ENCODE results near the gene MRPL49. TPM values are rescaled to one million over a fixed set of nuclear protein-coding genes. Genes with fewer than 3 reads are reported as not detected.

MRPL49 gene
- total RNA-seq, result 100 to 1,000 TPM; 102 to 110 (median 104) TPM

- ATAC-seq (peak; percentile 86 to 87), DNase-seq (peak; percentile 98)
- Mint-ChIP-seq H3K36me3 (ENCODE audit: insufficient read depth) (peaks cover 40% of the 10 kb centered on the region), H3K27me3 (ENCODE audit: low read depth) (no peaks in the 10 kb centered on the region), H3K9me3 (no peaks in the 10 kb centered on the region), H3K4me1 (ENCODE audit: low read depth) (peaks cover 46% of the 10 kb centered on the region), H3K4me3 (peak within 1 kb of the TSS; percentile 100)
Observed at GRCh38 chr11:65121865-65122696, at the start of gene MRPL49, which contains the start of gene FAU. TSS of gene MRPL49 (plus strand) at chr11:65122321. CDS start at chr11:65122347, 26 bp downstream. TSS of gene FAU (minus strand) at chr11:65122134. CDS start at chr11:65121813, 321 bp downstream.

- ATAC-seq, result no peak
- Mint-ChIP-seq H3K4me1 (ENCODE audit: low read depth) (no peaks in the 10 kb centered on the region), H3K4me3 (no peak overlapping the region), H3K27me3 (ENCODE audit: low read depth) (no peaks in the 10 kb centered on the region), H3K36me3 (ENCODE audit: insufficient read depth) (no peaks in the 10 kb centered on the region), H3K9me3 (no peaks in the 10 kb centered on the region)
- DNase-seq, result no peak
Observed at GRCh38 chr11:65072631-65072966, 49.5 kb upstream of the MRPL49 start.

DNA sequence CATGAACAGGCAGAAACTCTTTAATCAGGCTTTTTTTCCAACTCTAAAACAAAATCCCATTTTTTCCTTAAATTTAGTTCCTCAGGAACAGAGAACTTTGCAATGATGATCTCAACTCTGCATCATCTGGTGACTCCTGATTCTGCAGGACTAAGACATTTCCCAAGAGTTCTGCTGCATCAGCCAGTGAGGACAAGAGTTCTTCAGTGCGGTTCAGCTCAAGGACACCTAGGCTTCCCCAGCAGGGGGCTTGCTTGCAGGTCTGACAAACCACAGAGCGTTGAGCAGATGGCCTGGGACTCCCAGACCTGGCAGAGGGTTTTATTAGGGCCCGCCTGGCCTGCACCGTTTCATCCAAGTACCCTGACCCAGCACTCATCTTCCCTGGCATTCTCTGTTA lies 44.7 kb upstream of the MRPL49 start:
- peaks cover 8% of the 10 kb centered on the region for H3K4me1 Mint-ChIP-seq (ENCODE audit: low read depth)
- DNase-seq (no peak), ATAC-seq (no peak)
- no peaks in the 10 kb centered on the region for H3K36me3 Mint-ChIP-seq (ENCODE audit: insufficient read depth)
- no peaks in the 10 kb centered on the region for H3K9me3 Mint-ChIP-seq
- no peak overlapping the region for H3K4me3 Mint-ChIP-seq
- H3K27me3 Mint-ChIP-seq (ENCODE audit: low read depth), result no peaks in the 10 kb centered on the region

- Mint-ChIP-seq H3K4me1 (ENCODE audit: low read depth) (peaks cover 13% of the 10 kb centered on the region), H3K4me3 (no peak overlapping the region), H3K36me3 (ENCODE audit: insufficient read depth) (no peaks in the 10 kb centered on the region), H3K27me3 (ENCODE audit: low read depth) (no peaks in the 10 kb centered on the region), H3K9me3 (no peaks in the 10 kb centered on the region)
- DNase-seq (peak; percentile 67), ATAC-seq (peak; percentile 91 to 93)
Observed at GRCh38 chr11:65078151-65078550, 44.0 kb upstream of the MRPL49 start.

- H3K36me3 Mint-ChIP-seq (ENCODE audit: insufficient read depth), result no peaks in the 10 kb centered on the region
- ATAC-seq (no peak), DNase-seq (no peak)
- peaks cover 16% of the 10 kb centered on the region for H3K4me1 Mint-ChIP-seq (ENCODE audit: low read depth)
- H3K27me3 Mint-ChIP-seq (ENCODE audit: low read depth), result no peaks in the 10 kb centered on the region
- no peak overlapping the region for H3K4me3 Mint-ChIP-seq
- no peaks in the 10 kb centered on the region for H3K9me3 Mint-ChIP-seq
Observed at GRCh38 chr11:65078786-65079342, 43.3 kb upstream of the MRPL49 start.

GRCh38 chr11:65083134-65083833 lies 38.8 kb upstream of the MRPL49 start:
- Mint-ChIP-seq H3K27me3 (ENCODE audit: low read depth) (no peaks in the 10 kb centered on the region), H3K36me3 (ENCODE audit: insufficient read depth) (peaks cover 7% of the 10 kb centered on the region), H3K4me3 (peak overlapping the region; percentile 93), H3K4me1 (ENCODE audit: low read depth) (peaks cover 31% of the 10 kb centered on the region), H3K9me3 (no peaks in the 10 kb centered on the region)
- DNase-seq (no peak), ATAC-seq (peak; percentile 1 to 8)

DNA sequence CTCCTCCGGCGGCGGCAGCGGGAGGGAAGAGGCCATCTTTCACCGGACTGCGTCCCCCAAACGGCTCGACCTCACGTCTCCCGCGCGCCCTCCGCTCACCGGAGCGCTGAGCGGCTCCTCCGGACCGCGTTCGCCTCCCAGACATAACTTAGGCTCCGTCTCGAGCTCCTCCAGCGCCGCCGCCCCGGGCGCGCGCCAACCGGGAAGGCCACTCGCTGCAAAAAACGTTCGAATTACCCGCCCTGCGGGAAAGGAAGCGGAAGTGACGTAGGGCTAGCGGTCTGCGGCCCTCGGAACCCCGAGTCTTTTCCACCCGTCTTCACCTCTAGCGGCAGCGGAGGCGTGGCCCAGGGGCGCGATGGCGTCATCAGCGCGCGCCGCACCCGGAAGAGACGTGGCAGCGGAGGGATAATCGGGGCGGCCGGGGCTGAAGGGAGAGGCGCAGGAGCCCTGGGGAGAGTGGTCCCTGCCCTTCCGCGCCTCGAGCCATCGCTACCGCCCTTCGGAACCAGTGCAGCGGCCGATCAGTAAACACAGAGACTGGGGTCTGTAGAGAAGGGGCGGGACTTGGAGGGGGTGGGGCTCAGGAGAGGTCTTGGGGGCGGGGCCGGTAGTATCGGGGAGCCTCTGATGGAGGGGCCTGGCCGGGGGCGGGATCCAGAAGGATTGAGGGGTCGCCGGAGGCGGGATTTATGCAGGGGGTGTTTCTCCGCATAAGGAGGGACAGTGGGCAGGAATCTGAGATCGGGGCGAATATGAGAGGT lies 38.1 kb upstream of the MRPL49 start, which contains the start of the genes CDCA5 and ZFPL1:
CDCA5 (minus strand) TSS at position 207 of the 764 bp plus-strand sequence; CDS start at position 145, 62 bp downstream.
ZFPL1 (plus strand) TSS at position 389 of the 764 bp plus-strand sequence. CDS start 477 bp downstream, outside the sequence.
- Mint-ChIP-seq H3K4me1 (ENCODE audit: low read depth) (peaks cover 26% of the 10 kb centered on the region), H3K27me3 (ENCODE audit: low read depth) (no peaks in the 10 kb centered on the region), H3K4me3 (peak within 1 kb of the TSS; percentile 93), H3K9me3 (no peaks in the 10 kb centered on the region), H3K36me3 (ENCODE audit: insufficient read depth) (peaks cover 15% of the 10 kb centered on the region)
- DNase-seq (peak; percentile 95), ATAC-seq (peak; percentile 90 to 92)

- peak in 1 of 2 donors; percentile 11 for ATAC-seq
- H3K36me3 Mint-ChIP-seq (ENCODE audit: insufficient read depth), result peaks cover 22% of the 10 kb centered on the region
Observed at GRCh38 chr11:65084598-65085375, 37.3 kb upstream of the MRPL49 start.

DNA sequence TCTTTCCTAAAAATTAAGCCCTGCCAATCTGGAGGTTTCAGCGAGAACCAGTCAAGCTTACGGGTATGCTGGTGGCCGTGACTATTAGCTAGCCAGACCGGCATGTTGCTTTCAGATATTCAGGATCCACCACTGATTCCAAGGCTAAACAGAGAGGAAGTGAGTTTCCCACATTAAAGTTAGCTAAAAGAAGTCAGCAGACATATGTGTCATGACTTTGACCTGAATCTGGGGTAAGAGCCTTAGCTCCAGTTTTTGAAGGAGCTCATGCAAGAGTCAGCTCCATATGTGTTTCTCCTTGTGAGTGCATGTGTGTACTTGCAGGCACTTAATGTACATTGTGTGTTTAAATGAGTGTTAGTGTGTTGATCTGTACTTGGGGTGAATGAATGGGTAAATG lies 36.7 kb upstream of the MRPL49 start:
- peaks cover 22% of the 10 kb centered on the region for H3K36me3 Mint-ChIP-seq (ENCODE audit: insufficient read depth)
- peak overlapping the region; percentile 93 for H3K4me3 Mint-ChIP-seq

More at GRCh38 chr11:65084598-65085375, 37.3 kb upstream of the MRPL49 start:
- Mint-ChIP-seq H3K27me3 (ENCODE audit: low read depth) (no peaks in the 10 kb centered on the region), H3K4me1 (ENCODE audit: low read depth) (peaks cover 26% of the 10 kb centered on the region), H3K4me3 (peak overlapping the region; percentile 93), H3K9me3 (no peaks in the 10 kb centered on the region)
- no peak for DNase-seq

DNA sequence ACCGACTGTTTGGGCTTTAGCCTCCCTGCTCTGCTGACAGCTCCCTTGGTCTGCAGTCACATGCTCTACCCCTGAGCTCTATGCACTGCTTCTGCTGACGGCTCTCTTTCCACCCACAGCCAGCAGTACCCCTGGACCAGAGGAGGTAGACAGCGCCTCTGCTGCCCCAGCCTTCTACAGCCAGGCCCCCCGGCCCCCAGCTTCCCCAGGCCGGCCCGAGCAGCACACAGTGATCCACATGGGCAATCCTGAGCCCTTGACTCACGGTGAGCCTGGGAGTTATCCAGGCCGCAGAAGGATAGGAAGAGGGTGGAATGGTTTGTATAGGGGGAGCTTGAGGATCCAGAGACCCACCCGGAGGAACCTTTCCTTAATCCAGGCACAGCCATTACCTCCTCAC lies 35.3 kb upstream of the MRPL49 start:
- no peak for ATAC-seq
- H3K36me3 Mint-ChIP-seq (ENCODE audit: insufficient read depth), result peaks cover 22% of the 10 kb centered on the region

More for the DNA sequence above, 36.7 kb upstream of the MRPL49 start:
- Mint-ChIP-seq H3K27me3 (ENCODE audit: low read depth) (no peaks in the 10 kb centered on the region), H3K4me1 (ENCODE audit: low read depth) (peaks cover 26% of the 10 kb centered on the region), H3K9me3 (no peaks in the 10 kb centered on the region)
- DNase-seq, result no peak
- no peak for ATAC-seq

GRCh38 chr11:65087216-65087615 lies 34.9 kb upstream of the MRPL49 start:
- H3K27me3 Mint-ChIP-seq (ENCODE audit: low read depth), result no peaks in the 10 kb centered on the region
- ATAC-seq, result no peak
- no peak overlapping the region for H3K4me3 Mint-ChIP-seq
- H3K9me3 Mint-ChIP-seq, result no peaks in the 10 kb centered on the region
- peaks cover 22% of the 10 kb centered on the region for H3K36me3 Mint-ChIP-seq (ENCODE audit: insufficient read depth)
- peaks cover 26% of the 10 kb centered on the region for H3K4me1 Mint-ChIP-seq (ENCODE audit: low read depth)
- no peak for DNase-seq

More for the DNA sequence above, 35.3 kb upstream of the MRPL49 start:
- DNase-seq, result no peak
- Mint-ChIP-seq H3K27me3 (ENCODE audit: low read depth) (no peaks in the 10 kb centered on the region), H3K9me3 (no peaks in the 10 kb centered on the region), H3K4me3 (no peak overlapping the region), H3K4me1 (ENCODE audit: low read depth) (peaks cover 26% of the 10 kb centered on the region)

GRCh38 chr11:65087827-65088226 lies 34.3 kb upstream of the MRPL49 start:
- peaks cover 22% of the 10 kb centered on the region for H3K36me3 Mint-ChIP-seq (ENCODE audit: insufficient read depth)
- no peaks in the 10 kb centered on the region for H3K9me3 Mint-ChIP-seq
- no peak overlapping the region for H3K4me3 Mint-ChIP-seq
- no peaks in the 10 kb centered on the region for H3K27me3 Mint-ChIP-seq (ENCODE audit: low read depth)
- peaks cover 24% of the 10 kb centered on the region for H3K4me1 Mint-ChIP-seq (ENCODE audit: low read depth)
- no peak for ATAC-seq
- no peak for DNase-seq

GRCh38 chr11:65089621-65090020 lies 32.5 kb upstream of the MRPL49 start:
- H3K4me1 Mint-ChIP-seq (ENCODE audit: low read depth), result peaks cover 13% of the 10 kb centered on the region
- ATAC-seq, result no peak
- peaks cover 22% of the 10 kb centered on the region for H3K36me3 Mint-ChIP-seq (ENCODE audit: insufficient read depth)
- DNase-seq, result no peak
- no peak overlapping the region for H3K4me3 Mint-ChIP-seq
- no peaks in the 10 kb centered on the region for H3K27me3 Mint-ChIP-seq (ENCODE audit: low read depth)
- H3K9me3 Mint-ChIP-seq, result no peaks in the 10 kb centered on the region

All from activated T-cell treated with anti-CD3 and anti-CD28 coated beads, Interleukin-2, amount 50 U/mL, for 4 hours (primary cell).